RWPE2 (cell line): ENCODE measurements around the gene MYO1D.

ENCODE experiments used
- ATAC-seq: fragments of 200-7000 bp; cut with Tn5 transposase; 3 replicates; pipeline ENCODE4 v1.9.1; 2021; ENCODE audit warnings: low read depth
- DNase-seq: peaks from one replicate; pipeline ENCODE4 v3.0.0-alpha.2; 2020; ENCODE audit warnings: low spot score
- H3K27ac ChIP-seq: fragments of 450-650 bp; 2 replicates; pipeline ENCODE4 v1.5.1; 2017; ENCODE audit warnings: mild to moderate bottlenecking; ENCODE audit not compliant: poor library complexity, severe bottlenecking
- H3K27me3 ChIP-seq: fragments of 250-450 bp; sonication (Bioruptor Pico); 2 replicates; pipeline ENCODE4 v1.5.1; 2021; ENCODE audit warnings: mild to moderate bottlenecking, moderate library complexity; ENCODE audit not compliant: insufficient read depth, poor library complexity, severe bottlenecking
- H3K36me3 ChIP-seq: fragments of 250-450 bp; sonication (Bioruptor Pico); 2 replicates; pipeline ENCODE4 v1.5.1; 2020; ENCODE audit warnings: low read depth, mild to moderate bottlenecking, moderate library complexity
- H3K4me1 ChIP-seq: fragments of 250-450 bp; sonication (Bioruptor Pico); 2 replicates; pipeline ENCODE4 v1.5.1; 2021; ENCODE audit warnings: mild to moderate bottlenecking, moderate library complexity; ENCODE audit not compliant: insufficient read depth, poor library complexity, severe bottlenecking
- H3K4me3 ChIP-seq: fragments of 250-450 bp; sonication (Bioruptor Pico); 2 replicates; pipeline ENCODE4 v1.5.1; 2021; ENCODE audit warnings: mild to moderate bottlenecking, moderate library complexity; ENCODE audit not compliant: severe bottlenecking
- H3K9me3 ChIP-seq: fragments of 250-450 bp; sonication (Bioruptor Pico); 2 replicates; pipeline ENCODE4 v1.5.1; 2021; ENCODE audit warnings: mild to moderate bottlenecking, moderate library complexity; ENCODE audit not compliant: severe bottlenecking
- CTCF ChIP-seq: fragments of 450-650 bp; IDR thresholded peaks from one replicate; pipeline ENCODE4 v1.5.1; 2017; ENCODE audit warnings: mild to moderate bottlenecking, moderate library complexity; ENCODE audit not compliant: poor library complexity, severe bottlenecking

Gene MYO1D

GRCh38 chr17:32461853-32462617 is 414.9 kb downstream of the MYO1D start:
- ATAC-seq = peak; percentile 70
- no peaks in the 10 kb centered on the region for H3K27me3 ChIP-seq
- H3K9me3 ChIP-seq = no peaks in the 10 kb centered on the region
- peaks cover 82% of the 10 kb centered on the region for H3K36me3 ChIP-seq
- no peak overlapping the region for H3K27ac ChIP-seq
- TF ChIP-seq CTCF = peak; percentile 72
- no peak overlapping the region for H3K4me3 ChIP-seq
- H3K4me1 ChIP-seq = no peaks in the 10 kb centered on the region
- DNase-seq = no peak

GRCh38 chr17:32461498-32461852 is 415.4 kb downstream of the MYO1D start:
- DNase-seq (no peak), ATAC-seq (no peak)
- Histone ChIP-seq H3K4me3 (no peak overlapping the region), H3K27ac (no peak overlapping the region), H3K36me3 (peaks cover 82% of the 10 kb centered on the region), H3K9me3 (no peaks in the 10 kb centered on the region), H3K4me1 (no peaks in the 10 kb centered on the region), H3K27me3 (no peaks in the 10 kb centered on the region)
- no peak for TF ChIP-seq CTCF

GRCh38 chr17:32460054-32460453 is 416.9 kb downstream of the MYO1D start:
- peaks cover 77% of the 10 kb centered on the region for H3K36me3 ChIP-seq

GRCh38 chr17:32458371-32458770 is 418.6 kb downstream of the MYO1D start:
- H3K36me3 ChIP-seq = peaks cover 79% of the 10 kb centered on the region

More at GRCh38 chr17:32460054-32460453, 416.9 kb downstream of the MYO1D start:
- no peak overlapping the region for H3K27ac ChIP-seq
- DNase-seq = no peak
- no peak for ATAC-seq
- H3K27me3 ChIP-seq = no peaks in the 10 kb centered on the region
- H3K9me3 ChIP-seq = no peaks in the 10 kb centered on the region
- no peak overlapping the region for H3K4me3 ChIP-seq
- no peak for TF ChIP-seq CTCF
- no peaks in the 10 kb centered on the region for H3K4me1 ChIP-seq

More at GRCh38 chr17:32458371-32458770, 418.6 kb downstream of the MYO1D start:
- no peak overlapping the region for H3K27ac ChIP-seq
- ATAC-seq (no peak; the same call in 2 of the 3 replicates), DNase-seq (no peak)
- H3K4me1 ChIP-seq = no peaks in the 10 kb centered on the region
- H3K9me3 ChIP-seq = no peaks in the 10 kb centered on the region
- no peak overlapping the region for H3K4me3 ChIP-seq
- TF ChIP-seq CTCF = no peak
- no peaks in the 10 kb centered on the region for H3K27me3 ChIP-seq
